A549 treated with GW870086 at 1 μM for 4 hours (cell line): ENCODE measurements around the gene RAB3IP. TPM values are rescaled to one million over a fixed set of nuclear protein-coding genes. Genes with fewer than 3 reads are reported as not detected.

Experiments used
- total RNA-seq: library from RNA; stranded (reverse); fragments of 200-300 nt; extraction: Qiagen RNA extraction; gene quantifications from 5 replicates; pipeline ENCODE4 v1.2.3, GENCODE V29; 2022; ENCODE audit warnings: low read depth

The RAB3IP gene
- total RNA-seq = 12.4 to 18.0 TPM (median 16.5 TPM) in 5 replicates

GRCh38 chr12:69738351-69739286, at the start of gene RAB3IP:
Gene RAB3IP (plus strand): TSS chr12:69738860. CDS start chr12:69755409, 16,549 bp downstream.

GRCh38 chr12:69698769-69699540, 39.7 kb upstream of the RAB3IP start, which contains the start of gene BEST3:
Gene BEST3 (minus strand): TSS chr12:69699303. CDS start chr12:69697798, 1,505 bp downstream.

GRCh38 chr12:69824966-69825560, 86.4 kb downstream of the RAB3IP start, which contains the start of gene MYRFL:
Gene MYRFL (plus strand): TSS chr12:69825227. CDS start chr12:69825518, 291 bp downstream.

Other genes with a start within 250 kb of the RAB3IP start
- 281 to 366 TPM (median 304 TPM) in 5 replicates for gene CCT2, start 153.4 kb upstream of the RAB3IP start, total RNA-seq
- gene LRRC10, start 128.0 kb upstream of the RAB3IP start, total RNA-seq = not detected in 5 replicates
- gene BEST3, start 39.6 kb upstream of the RAB3IP start, total RNA-seq = 0.97 to 1.5 TPM (median 1.2 TPM) in 5 replicates
- 0.10 to 0.31 TPM in 2 of 5 replicates, not detected in the others for gene MYRFL, start 86.4 kb downstream of the RAB3IP start, total RNA-seq